B cell (primary cell): ENCODE data around the gene HPS3.

Experiments used
- EZH2 ChIP-seq: IDR thresholded peaks from 2 replicates; pipeline ENCODE4 v1.6.1; 2012; ENCODE audit warnings: borderline replicate concordance, low read depth, mild to moderate bottlenecking, moderate library complexity, low read length; ENCODE audit not compliant: insufficient read depth, poor library complexity, severe bottlenecking
- TF ChIP-seq, protein P1 (sequence below): fragments of 200-600 bp; IDR thresholded peaks from one replicate; pipeline ENCODE4 v1.8.0; 2022; ENCODE audit warnings: antibody characterized with exemption, mild to moderate bottlenecking

DNA sequence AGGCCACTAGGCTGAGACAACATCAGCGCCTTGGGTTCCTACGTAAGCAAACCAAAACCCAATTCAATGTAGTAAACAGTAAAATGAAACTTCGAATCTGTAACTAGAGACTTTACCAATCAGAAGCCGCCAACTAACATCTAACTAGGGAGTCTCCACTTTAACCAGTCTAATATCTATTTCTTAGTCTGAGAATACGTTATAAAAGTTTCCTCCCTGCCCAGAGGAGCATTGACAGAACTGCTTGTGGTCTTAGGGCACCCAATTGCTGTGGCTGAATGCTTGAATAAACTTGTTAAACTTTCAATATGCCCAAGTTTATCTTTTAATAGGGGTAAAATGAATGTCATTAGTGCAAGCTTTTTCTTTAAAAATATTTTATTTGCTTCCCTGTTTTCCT is 87.9 kb downstream of the HPS3 start:
- TF ChIP-seq, protein P1, sequence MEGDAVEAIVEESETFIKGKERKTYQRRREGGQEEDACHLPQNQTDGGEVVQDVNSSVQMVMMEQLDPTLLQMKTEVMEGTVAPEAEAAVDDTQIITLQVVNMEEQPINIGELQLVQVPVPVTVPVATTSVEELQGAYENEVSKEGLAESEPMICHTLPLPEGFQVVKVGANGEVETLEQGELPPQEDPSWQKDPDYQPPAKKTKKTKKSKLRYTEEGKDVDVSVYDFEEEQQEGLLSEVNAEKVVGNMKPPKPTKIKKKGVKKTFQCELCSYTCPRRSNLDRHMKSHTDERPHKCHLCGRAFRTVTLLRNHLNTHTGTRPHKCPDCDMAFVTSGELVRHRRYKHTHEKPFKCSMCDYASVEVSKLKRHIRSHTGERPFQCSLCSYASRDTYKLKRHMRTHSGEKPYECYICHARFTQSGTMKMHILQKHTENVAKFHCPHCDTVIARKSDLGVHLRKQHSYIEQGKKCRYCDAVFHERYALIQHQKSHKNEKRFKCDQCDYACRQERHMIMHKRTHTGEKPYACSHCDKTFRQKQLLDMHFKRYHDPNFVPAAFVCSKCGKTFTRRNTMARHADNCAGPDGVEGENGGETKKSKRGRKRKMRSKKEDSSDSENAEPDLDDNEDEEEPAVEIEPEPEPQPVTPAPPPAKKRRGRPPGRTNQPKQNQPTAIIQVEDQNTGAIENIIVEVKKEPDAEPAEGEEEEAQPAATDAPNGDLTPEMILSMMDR, result no peak
- no peak for TF ChIP-seq EZH2
